HG02798 (cell line): ENCODE data around the gene ORM1.
"Not testable (repeated sequence)": the region's sequence is repeated elsewhere in the genome, so short reads cannot be mapped to it uniquely, and the experiment has no call there.

Experiments
- ATAC-seq: cut with Tn5 transposase; IDR thresholded peaks from one replicate; pipeline ENCODE4 v1.9.1; 2021; ENCODE audit warnings: mild to moderate bottlenecking; ENCODE audit not compliant: unreplicated experiment, poor library complexity

ORM1 gene

DNA sequence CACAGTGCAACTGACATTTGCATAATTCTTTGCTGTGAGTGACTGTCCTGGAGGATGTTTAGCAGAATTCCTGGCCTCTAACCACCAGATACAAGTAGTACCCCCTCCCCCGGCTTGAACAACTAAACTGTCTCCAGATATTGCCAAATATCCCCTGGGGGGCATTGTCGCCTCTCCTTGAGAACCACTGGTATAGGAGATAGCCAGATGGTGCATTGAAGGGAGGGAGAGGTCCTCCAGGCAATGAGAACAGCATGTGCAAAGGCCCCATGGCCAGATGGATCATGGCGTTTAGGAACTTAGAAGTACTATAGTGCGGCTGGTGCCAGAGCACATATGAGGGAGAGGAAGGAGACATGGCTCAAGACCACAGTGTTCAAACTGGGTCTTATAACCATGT is 18.9 kb upstream of the ORM1 start:
- no peak for ATAC-seq

DNA sequence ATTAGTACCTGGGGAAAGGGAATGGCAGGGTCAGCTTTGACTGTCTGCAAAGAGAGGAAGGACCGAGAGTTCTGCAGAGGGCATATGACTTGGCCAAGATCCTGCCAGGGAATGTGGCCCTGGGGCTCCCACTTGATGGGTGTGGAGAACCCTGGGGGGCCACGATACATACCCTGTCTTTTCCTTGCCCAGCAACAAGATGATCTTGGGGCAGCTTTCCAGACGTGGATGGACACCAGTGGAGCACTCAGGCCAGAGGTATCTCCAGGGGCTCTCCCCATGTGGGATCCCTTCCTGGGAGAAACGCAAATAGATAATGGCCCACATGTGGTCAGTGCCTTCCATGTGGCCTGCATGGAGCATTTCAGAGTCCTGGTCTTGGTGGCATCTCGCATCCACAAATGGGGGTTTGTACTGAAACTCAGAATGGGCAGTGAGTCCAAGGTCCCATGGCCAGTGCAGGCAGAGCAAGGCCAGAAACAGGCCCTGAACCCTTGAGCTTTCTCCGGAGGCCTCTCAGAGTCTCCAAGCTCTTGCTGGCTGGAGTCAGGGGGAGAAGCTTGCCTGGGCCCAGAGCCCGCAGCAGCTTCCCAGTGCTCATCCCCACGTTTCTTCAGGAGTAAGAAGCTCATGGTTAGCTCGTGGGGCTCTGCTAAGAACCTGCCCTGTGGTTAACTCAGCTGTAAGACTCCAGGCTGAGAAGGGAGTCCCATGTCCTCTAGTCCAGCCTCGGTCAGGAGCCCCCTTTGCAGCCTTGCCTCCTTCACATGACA is 18.3 kb upstream of the ORM1 start:
- no peak for ATAC-seq

GRCh38 chr9:114307899-114308267 is 15.0 kb upstream of the ORM1 start:
- ATAC-seq: no peak

- ATAC-seq: no peak
These were observed 14.4 kb upstream of the ORM1 start for GRCh38 chr9:114308361-114308950.

GRCh38 chr9:114309096-114309495 is 13.8 kb upstream of the ORM1 start:
- ATAC-seq: no peak

DNA sequence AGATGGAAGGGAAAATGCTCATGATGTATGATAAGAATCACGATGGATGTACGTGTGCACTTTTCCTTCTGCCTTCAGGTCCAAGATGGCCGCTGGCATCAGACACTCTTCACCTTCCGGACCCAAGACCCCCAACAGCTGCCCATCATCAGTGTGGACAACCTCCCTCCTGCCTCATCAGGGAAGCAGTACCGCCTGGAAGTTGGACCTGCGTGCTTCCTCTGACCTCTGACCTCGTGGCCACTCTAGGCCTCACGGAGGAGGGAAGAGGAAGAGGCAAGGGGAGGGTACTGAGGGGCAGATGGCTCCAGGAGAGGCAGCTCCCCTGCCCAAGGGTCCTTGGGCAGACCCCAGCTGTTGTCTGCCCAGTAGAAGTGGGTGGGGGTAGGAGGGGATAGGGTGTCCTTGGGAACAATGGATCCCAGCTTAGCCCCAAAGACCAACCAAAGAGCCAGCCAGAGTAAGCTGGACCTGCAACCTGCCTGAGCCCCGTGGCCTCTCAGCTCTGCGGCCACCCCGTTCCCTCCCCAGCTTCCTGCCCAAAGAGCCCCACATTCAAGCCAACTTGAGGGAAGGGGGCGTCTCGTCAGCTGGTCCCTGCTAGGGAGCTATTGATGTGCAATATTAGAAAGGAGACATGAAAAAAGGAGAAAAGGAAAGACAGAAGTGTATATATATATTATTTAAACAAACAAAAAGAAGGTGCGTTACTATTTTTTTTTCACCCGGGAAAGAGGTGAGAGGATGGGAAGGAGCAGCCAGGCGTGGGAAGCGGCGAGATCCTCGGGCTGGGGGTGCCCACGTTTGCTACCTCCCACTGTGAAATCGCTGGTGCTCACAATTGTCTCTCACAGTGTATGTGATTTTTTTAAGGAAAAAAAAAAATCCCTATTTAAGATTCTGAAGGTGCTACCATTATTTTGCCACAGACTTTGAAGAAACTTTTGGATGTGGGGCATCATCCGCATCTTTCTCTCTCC is 12.1 kb upstream of the ORM1 start:
- ATAC-seq: no peak

- no peak for ATAC-seq
These were observed 11.1 kb upstream of the ORM1 start for GRCh38 chr9:114311571-114312512.

GRCh38 chr9:114312513-114312875 is 10.4 kb upstream of the ORM1 start:
- ATAC-seq: no peak

- ATAC-seq: no peak
These were observed 9.7 kb upstream of the ORM1 start for GRCh38 chr9:114313186-114313585.

- no peak for ATAC-seq
These were observed 8.5 kb upstream of the ORM1 start for GRCh38 chr9:114314256-114314867.

DNA sequence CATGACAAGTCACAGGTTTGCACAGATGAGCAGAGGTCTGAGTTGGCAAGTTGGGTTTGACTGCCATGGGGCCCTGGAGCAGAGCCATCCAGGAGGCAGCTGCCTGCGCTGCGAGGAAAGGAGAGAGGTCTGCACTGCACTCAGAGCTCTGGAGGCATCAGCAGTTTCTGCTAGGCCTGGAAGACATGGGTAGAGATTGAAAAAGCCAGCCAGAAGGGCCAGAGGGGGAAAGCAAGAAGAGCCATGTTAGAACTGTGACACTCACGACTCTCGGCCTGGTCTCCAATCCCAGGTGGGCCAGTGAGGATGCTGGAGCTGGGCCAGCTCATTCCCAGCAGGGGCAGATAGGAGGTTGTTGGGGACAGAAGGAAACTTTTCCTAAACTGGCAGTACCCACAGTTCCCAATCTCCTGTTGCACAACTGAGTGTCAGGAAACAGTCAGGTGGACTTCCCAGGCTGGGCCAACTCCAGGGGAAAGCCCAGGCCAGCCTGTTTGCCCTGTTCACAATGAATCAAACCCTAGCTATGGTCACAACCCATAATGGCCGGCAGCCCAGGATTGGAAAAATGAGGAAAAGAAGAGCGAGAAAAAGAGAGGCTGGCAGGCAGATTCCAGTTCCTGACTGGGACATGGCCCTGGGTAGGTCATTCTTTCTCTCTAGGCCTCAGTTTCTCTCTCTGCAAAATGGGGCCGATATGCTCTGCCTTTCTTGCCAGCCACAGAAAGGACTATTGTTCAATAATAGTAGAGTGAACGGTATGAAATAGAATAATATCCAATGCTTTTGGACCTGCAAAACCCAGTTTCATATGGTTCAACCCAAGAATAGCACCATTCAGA is 7.8 kb upstream of the ORM1 start:
- ATAC-seq: no peak

GRCh38 chr9:114315723-114316363 is 7.1 kb upstream of the ORM1 start:
- ATAC-seq: no peak

- no peak for ATAC-seq
These were observed 6.2 kb upstream of the ORM1 start for GRCh38 chr9:114316605-114317230.

DNA sequence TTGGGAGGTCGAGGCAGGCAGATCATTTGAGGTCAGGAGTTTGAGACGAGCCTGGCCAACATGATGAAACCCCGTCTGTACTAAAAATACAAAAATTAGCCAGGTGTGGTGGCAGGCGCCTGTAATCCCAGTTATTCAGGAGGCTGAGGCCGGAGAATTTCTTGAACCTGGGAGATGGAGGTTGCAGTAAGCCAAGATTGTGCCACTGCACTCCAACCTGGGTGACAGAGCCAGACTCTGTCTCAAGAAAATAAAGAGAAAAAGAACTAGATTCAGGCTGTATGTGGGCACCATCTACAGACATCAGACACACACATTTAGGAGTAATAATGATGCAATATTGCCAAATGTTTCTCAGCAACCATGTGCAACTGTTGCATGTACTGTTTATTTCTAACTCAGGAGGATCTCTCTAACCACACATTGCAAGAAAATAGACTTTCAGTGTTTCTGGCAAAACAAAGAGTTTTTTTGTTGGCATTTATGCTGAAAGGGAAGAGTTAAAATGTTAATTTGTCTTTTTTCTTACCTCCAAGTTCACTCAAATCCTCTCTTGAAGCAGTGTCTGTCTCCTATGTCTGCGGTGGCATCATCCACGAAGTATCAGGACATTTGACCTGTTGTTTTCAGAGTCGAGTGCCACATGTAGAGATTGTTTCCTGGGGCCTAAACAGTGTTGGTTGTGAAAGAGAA is 5.1 kb upstream of the ORM1 start:
- no peak for ATAC-seq

- no peak for ATAC-seq
These were observed 4.5 kb upstream of the ORM1 start for GRCh38 chr9:114318416-114318815.

- ATAC-seq: no peak
These were observed 3.8 kb upstream of the ORM1 start for GRCh38 chr9:114319147-114319546.

- ATAC-seq: not testable (repeated sequence)
These were observed 2.2 kb upstream of the ORM1 start for GRCh38 chr9:114320710-114321109.
